Endothelial cell of umbilical vein (primary cell): Measurements from ENCODE around the gene TRPM3. TPM values are rescaled to one million over a fixed set of nuclear protein-coding genes. Genes with fewer than 3 reads are reported as not detected.

Experiments used
- BruUV-seq: library from RNA; stranded (reverse); fragments of 400-500 nt; replicated peaks from 2 replicates; lab custom pipeline; 2021; lab: Mats Ljungman, UMichigan
- CTCF ChIA-PET: fragments of 300-600, 350-600 bp; sonication (Branson Sonifier 250); formaldehyde crosslinking; loops from one replicate; lab custom pipeline; 2021; ENCODE audit warnings: antibody characterized with exemption, inconsistent platforms; lab: Charles Lee
- POLR2A ChIA-PET: fragments of 300-600, 350-600 bp; sonication (Branson Sonifier 250); formaldehyde crosslinking; loops from one replicate; lab custom pipeline; 2021; ENCODE audit warnings: antibody characterized with exemption, inconsistent platforms; lab: Charles Lee
- DNase-seq: peaks from one replicate; pipeline ENCODE4 v3.0.0-alpha.2; 2011; ENCODE audit warnings: low read depth, low spot score
- FAIRE-seq: peaks from 2 replicates; lab custom pipeline; 2011; peaks lifted over from hg19 to GRCh38; lab: Jason Lieb, UNC
- H2AFZ ChIP-seq: 2 replicates; pipeline ENCODE4 v1.6.0; 2012; ENCODE audit warnings: low read depth, low read length, control low read depth, inconsistent platforms
- H3K27ac ChIP-seq: 2 replicates; pipeline ENCODE4 v1.5.1; 2011; ENCODE audit warnings: low read depth, mild to moderate bottlenecking, control low read depth, low read length, moderate library complexity; ENCODE audit not compliant: insufficient read depth
- H3K27me3 ChIP-seq, 2 experiments: 2 replicates each; pipeline versions ENCODE4 v1.6.0 to v1.6.1; 2011; ENCODE audit warnings: low read length in 2 of 2, mixed read lengths in 1 of 2; ENCODE audit not compliant: control insufficient read depth in 2 of 2, insufficient read depth in 2 of 2
- H3K36me3 ChIP-seq, 2 experiments: 2 replicates in 1 of 2; 3 replicates in 1 of 2; pipeline ENCODE4 v1.5.1; 2011; ENCODE audit warnings: low read length in 2 of 2, mild to moderate bottlenecking in 1 of 2, moderate library complexity in 1 of 2; ENCODE audit not compliant: control insufficient read depth in 2 of 2, insufficient read depth in 2 of 2; ENCODE audit errors: extremely low read depth in 1 of 2
- H3K4me1 ChIP-seq: 3 replicates; pipeline ENCODE4 v1.5.1; 2011; ENCODE audit warnings: mild to moderate bottlenecking, low read length; ENCODE audit not compliant: control insufficient read depth, insufficient read depth; ENCODE audit errors: extremely low read depth
- H3K4me2 ChIP-seq: 2 replicates; pipeline ENCODE4 v1.6.1; 2011; ENCODE audit warnings: low read length, control low read depth, mixed read lengths; ENCODE audit not compliant: insufficient read depth
- H3K4me3 ChIP-seq, 3 experiments: fragments of 200-600 bp in 1 of 3; sonication (generic), shearing (Covaris generic) in 1 of 3; replicated peaks in 1 of 3; 2 replicates each; pipeline ENCODE4 v1.5.1; 2011 to 2016; ENCODE audit warnings: control low read depth in 3 of 3, low read length in 3 of 3, mild to moderate bottlenecking in 2 of 3, inconsistent platforms in 1 of 3, low read depth in 1 of 3, moderate library complexity in 1 of 3; ENCODE audit not compliant: insufficient read depth in 1 of 3
- H3K79me2 ChIP-seq: 2 replicates; pipeline ENCODE4 v1.6.0; 2012; ENCODE audit warnings: low read length, inconsistent platforms; ENCODE audit not compliant: control insufficient read depth, insufficient read depth
- H3K9ac ChIP-seq: replicated peaks from 2 replicates; pipeline ENCODE3; 2011; ENCODE audit warnings: low read length, control low read depth; ENCODE audit not compliant: insufficient read depth; ENCODE audit errors: extremely low read depth
- H3K9me1 ChIP-seq: replicated peaks from 3 replicates; pipeline ENCODE4 v1.6.0; 2011; ENCODE audit warnings: mild to moderate bottlenecking, low read length; ENCODE audit not compliant: control insufficient read depth, insufficient read depth; ENCODE audit errors: extremely low read depth
- H3K9me3 ChIP-seq: replicated peaks from 2 replicates; pipeline ENCODE4 v1.5.1; 2012; ENCODE audit warnings: low read length, inconsistent platforms; ENCODE audit not compliant: control insufficient read depth, insufficient read depth
- H4K20me1 ChIP-seq: replicated peaks from 2 replicates; pipeline ENCODE3; 2011; ENCODE audit warnings: mild to moderate bottlenecking, low read length; ENCODE audit not compliant: control insufficient read depth, insufficient read depth; ENCODE audit errors: extremely low read depth
- EZH2 ChIP-seq: IDR thresholded peaks from 2 replicates; pipeline ENCODE4 v1.6.1; 2012; ENCODE audit warnings: borderline replicate concordance, low read depth, mild to moderate bottlenecking, moderate library complexity, low read length, inconsistent platforms; ENCODE audit not compliant: severe bottlenecking
- FOS ChIP-seq: IDR thresholded peaks from 2 replicates; pipeline ENCODE4 v1.6.1; 2011; ENCODE audit warnings: mild to moderate bottlenecking, low read length, moderate library complexity, borderline replicate concordance; ENCODE audit not compliant: insufficient read depth
- GATA2 ChIP-seq: IDR thresholded peaks from 2 replicates; pipeline ENCODE4 v1.7.0; 2011; ENCODE audit warnings: low read depth, mild to moderate bottlenecking, moderate library complexity, mixed read lengths, low read length; ENCODE audit not compliant: insufficient read length, insufficient read depth
- JUN ChIP-seq: IDR thresholded peaks from 2 replicates; pipeline ENCODE4 v1.6.1; 2011; ENCODE audit warnings: borderline replicate concordance, low read depth; ENCODE audit not compliant: insufficient read length, insufficient read depth
- MYC ChIP-seq: IDR thresholded peaks from one replicate; pipeline ENCODE4 v1.6.1; 2011; ENCODE audit warnings: mild to moderate bottlenecking, low read depth, low read length
- POLR2A ChIP-seq: IDR thresholded peaks from 2 replicates; pipeline ENCODE4 v1.6.1; 2012; ENCODE audit warnings: low read depth, mild to moderate bottlenecking, control low read depth, low read length
- POLR2AphosphoS5 ChIP-seq: IDR thresholded peaks from 2 replicates; pipeline ENCODE4 v1.6.1; 2012; ENCODE audit warnings: low read depth, mild to moderate bottlenecking, control low read depth, low read length, moderate library complexity; ENCODE audit not compliant: insufficient read depth
- dilution Hi-C: fragments of 300-500 bp; cut with MboI; formaldehyde crosslinking; loops from one replicate; pipeline ENCODE4 v1.15.0; 2019; ENCODE audit warnings: low sequenced_read_pairs; ENCODE audit not compliant: extremely low pct_ligation_motif_present
- intact Hi-C: fragments of 100-400 bp; cut with micrococcal nuclease; formaldehyde crosslinking; loops from one replicate; pipeline ENCODE4 v1.10.0; 2022
- polyA plus RNA-seq, 4 experiments: library from polyadenylated mRNA; depleted of rRNA in 3 of 4; stranded (reverse) in 3 of 4; unstranded in 1 of 4; fragments of >200 nt; gene quantifications; 2 replicates each; pipeline versions ENCODE4 v1.2.1 to v1.2.3, GENCODE V29; 2011 to 2012; ENCODE audit warnings: missing spikeins in 1 of 4
- total RNA-seq: library from RNA; stranded (reverse); gene quantifications from 2 replicates; pipeline ENCODE4 v1.2.3, GENCODE V29; 2021
- TF ChIP-seq, protein P1 (sequence below), 2 donors: IDR thresholded peaks; 1 replicate in 1 of 2; 2 replicates in 1 of 2; pipeline ENCODE4 v1.5.1; 2011; ENCODE audit warnings: low read length in 2 of 2, mild to moderate bottlenecking in 2 of 2, moderate library complexity in 2 of 2, control low read depth in 1 of 2, inconsistent platforms in 1 of 2, low read depth in 1 of 2; ENCODE audit not compliant: insufficient read depth in 1 of 2; ENCODE audit errors: extremely low read depth in 1 of 2
- TF ChIP-seq, protein P2 (sequence below): IDR thresholded peaks from 2 replicates; pipeline ENCODE4 v1.6.1; 2011; ENCODE audit not compliant: insufficient read depth, insufficient read length

TRPM3 gene
- total and polyA plus RNA-seq, 2 donors (not counting 3 experiments of a cell fraction or from before 2014, with no cell fraction given) = 0.17 to 0.33 TPM

DNA sequence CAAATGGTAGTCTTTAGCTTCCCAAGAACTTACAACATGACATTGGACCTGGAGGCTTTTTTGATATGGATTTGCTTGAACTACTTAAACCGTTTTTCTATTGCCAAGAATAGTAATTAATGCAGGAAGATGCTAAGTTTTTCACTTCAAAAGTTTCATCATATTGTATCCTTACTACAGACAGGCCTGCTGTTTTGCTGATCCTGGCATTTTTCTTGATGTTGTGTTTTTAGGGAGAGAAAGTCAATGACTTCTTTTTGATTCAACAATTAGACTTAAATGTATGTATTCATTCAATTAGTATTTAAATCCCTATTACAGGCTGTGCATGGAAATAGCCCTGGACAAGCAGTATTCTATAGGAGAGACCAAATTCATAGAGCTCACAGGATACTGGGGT lies 172.7 kb downstream of the TRPM3 start:
- Histone ChIP-seq H3K4me1 (no peaks in the 10 kb centered on the region), H3K27me3 (peaks cover 0 to 2% of the 10 kb centered on the region in 2 experiments), H4K20me1 (no peaks in the 10 kb centered on the region), H3K27ac (no peak overlapping the region), H3K9me3 (no peaks in the 10 kb centered on the region), H3K4me2 (no peak overlapping the region), H3K9ac (no peak overlapping the region), H2AFZ (no peak overlapping the region), H3K36me3 (no peaks in the 10 kb centered on the region), H3K4me3 (no peak overlapping the region), H3K79me2 (no peaks in the 10 kb centered on the region), H3K9me1 (no peaks in the 10 kb centered on the region)
- intact Hi-C loops = no loop called here
- ChIA-PET CTCF (interaction anchor here (2.0 kb wide), 1 partner anchor 12 kb away, joined by 6 read pairs; no protein-coding TSS in a partner anchor), POLR2A (no interaction called here)
- no TSS peak for BruUV-seq
- no peak for FAIRE-seq
- dilution Hi-C loops = no loop called here
- TF ChIP-seq JUN (no peak), MYC (no peak), POLR2A (no peak), EZH2 (no peak), FOS (no peak)
- DNase-seq = no peak

DNA sequence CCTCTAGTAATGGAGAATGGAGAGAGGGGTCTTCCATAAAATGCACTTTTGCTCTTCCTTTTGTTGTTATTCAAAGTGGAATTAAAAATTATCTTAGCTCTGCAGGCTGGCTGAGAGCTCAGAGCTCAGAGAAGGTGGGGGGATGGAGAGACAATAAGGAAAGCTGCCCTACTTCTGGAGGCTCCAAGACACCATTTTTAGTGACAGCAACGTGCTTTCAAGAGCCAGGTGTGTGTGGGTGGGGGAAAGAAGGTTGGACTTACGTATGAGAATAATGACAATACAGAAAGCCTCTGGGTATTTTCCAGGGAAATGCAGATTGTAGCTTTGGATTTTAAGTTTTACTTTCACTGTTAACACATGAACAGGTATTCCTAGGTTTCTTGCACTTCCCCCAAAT lies 173.9 kb downstream of the TRPM3 start:
- CTCF ChIA-PET = interaction anchor here (1.0 to 2.0 kb wide), 3 partner anchors 8 to 23 kb away, joined by 3 to 6 read pairs (median 4); no protein-coding TSS in a partner anchor
- H3K4me3 ChIP-seq = no peak overlapping the region
- no peak overlapping the region for H2AFZ ChIP-seq

More for the DNA sequence above, 173.9 kb downstream of the TRPM3 start:
- dilution Hi-C loops = no loop called here
- H3K36me3 ChIP-seq = no peaks in the 10 kb centered on the region
- no peak overlapping the region for H3K27ac ChIP-seq
- no peaks in the 10 kb centered on the region for H4K20me1 ChIP-seq
- POLR2A ChIA-PET = no interaction called here
- FAIRE-seq (peak; percentile 18), DNase-seq (no peak)
- peaks cover under 1 to 2% of the 10 kb centered on the region in 2 experiments for H3K27me3 ChIP-seq
- no peaks in the 10 kb centered on the region for H3K4me1 ChIP-seq
- no peaks in the 10 kb centered on the region for H3K9me3 ChIP-seq
- no TSS peak for BruUV-seq
- H3K4me2 ChIP-seq = no peak overlapping the region
- H3K9ac ChIP-seq = no peak overlapping the region
- H3K79me2 ChIP-seq = no peaks in the 10 kb centered on the region
- intact Hi-C loops = no loop called here
- no peaks in the 10 kb centered on the region for H3K9me1 ChIP-seq
- TF ChIP-seq EZH2 (no peak), JUN (no peak), POLR2AphosphoS5 (no peak), FOS (no peak), GATA2 (no peak), MYC (no peak), POLR2A (no peak)
- TF ChIP-seq, protein P1, sequence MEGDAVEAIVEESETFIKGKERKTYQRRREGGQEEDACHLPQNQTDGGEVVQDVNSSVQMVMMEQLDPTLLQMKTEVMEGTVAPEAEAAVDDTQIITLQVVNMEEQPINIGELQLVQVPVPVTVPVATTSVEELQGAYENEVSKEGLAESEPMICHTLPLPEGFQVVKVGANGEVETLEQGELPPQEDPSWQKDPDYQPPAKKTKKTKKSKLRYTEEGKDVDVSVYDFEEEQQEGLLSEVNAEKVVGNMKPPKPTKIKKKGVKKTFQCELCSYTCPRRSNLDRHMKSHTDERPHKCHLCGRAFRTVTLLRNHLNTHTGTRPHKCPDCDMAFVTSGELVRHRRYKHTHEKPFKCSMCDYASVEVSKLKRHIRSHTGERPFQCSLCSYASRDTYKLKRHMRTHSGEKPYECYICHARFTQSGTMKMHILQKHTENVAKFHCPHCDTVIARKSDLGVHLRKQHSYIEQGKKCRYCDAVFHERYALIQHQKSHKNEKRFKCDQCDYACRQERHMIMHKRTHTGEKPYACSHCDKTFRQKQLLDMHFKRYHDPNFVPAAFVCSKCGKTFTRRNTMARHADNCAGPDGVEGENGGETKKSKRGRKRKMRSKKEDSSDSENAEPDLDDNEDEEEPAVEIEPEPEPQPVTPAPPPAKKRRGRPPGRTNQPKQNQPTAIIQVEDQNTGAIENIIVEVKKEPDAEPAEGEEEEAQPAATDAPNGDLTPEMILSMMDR (IDR thresholded peaks at IDR 0.05; ENCODE audit: extremely low read depth in 1 of 2, insufficient read depth in 1 of 2, low read depth in 1 of 2, low read length in 2 of 2) = no peak
- TF ChIP-seq, protein P2, sequence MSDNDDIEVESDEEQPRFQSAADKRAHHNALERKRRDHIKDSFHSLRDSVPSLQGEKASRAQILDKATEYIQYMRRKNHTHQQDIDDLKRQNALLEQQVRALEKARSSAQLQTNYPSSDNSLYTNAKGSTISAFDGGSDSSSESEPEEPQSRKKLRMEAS = no peak
